ENCODE results near the gene GIMAP5.

GIMAP5 gene

GRCh38 chr7:150778014-150778737 lies 41.0 kb downstream of the GIMAP5 start:
- DNase-seq, result no peak

DNA sequence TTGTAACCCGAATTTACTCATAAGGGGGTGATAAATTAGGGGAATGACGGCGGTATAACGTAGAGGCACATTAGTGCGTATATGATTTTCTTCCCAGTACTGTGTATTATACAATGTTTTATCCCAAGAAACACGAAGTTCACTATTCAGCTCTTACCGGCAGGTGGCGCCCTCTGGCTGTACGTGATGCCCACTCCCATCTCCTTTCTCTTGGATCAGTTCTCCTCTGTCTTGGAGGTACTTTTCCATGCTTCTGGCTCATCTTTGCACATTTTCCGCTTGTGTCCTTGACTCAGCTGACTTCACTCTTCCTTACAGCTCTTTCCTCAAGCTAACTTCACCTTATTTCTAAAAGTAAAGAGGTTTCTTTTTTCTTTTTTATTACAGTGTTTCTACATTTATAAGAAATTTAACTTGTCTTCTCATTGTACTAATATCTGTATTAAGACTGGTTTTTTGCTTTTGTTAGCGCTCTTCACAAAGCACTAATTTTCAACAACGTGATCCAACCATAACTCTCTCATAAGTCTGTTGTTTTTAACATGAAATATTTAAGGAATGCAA lies 41.6 kb downstream of the GIMAP5 start:
- DNase-seq, result peak; percentile 14

GRCh38 chr7:150780292-150780691 lies 43.1 kb downstream of the GIMAP5 start:
- no peak for DNase-seq

- no peak for DNase-seq
Observed at GRCh38 chr7:150781103-150781502, 43.9 kb downstream of the GIMAP5 start.

- no peak for DNase-seq
Observed at GRCh38 chr7:150781961-150782360, 44.7 kb downstream of the GIMAP5 start.

DNA sequence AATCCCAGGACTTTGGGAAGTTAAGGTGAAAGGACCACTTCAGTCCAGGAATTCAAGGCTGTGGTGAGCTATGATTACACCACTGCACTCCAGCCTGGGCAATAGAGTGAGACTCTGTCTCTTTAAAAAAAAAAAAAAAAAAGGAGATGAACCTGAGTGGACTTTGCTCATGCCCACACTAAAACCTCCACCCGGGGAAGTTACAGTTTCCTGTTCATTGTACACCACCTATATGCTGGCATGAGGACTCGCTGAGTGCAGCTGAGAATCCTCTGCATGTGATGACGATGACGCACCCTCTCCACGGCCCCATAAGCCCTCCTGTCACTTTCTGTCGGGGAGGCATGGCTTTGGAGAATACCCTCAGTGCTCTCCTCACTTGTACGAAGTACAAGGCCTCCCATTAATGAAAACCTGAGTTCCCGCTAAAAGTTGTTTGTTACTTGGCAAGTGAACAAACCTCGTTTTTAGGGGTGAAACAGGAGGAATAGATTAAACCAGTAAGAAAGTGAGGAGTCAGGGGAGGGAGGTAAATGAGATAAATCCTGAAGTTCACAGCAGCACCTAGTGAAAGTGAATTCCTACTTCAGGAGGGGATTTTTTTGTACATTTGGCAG lies 47.0 kb downstream of the GIMAP5 start:
- no peak for DNase-seq

DNA sequence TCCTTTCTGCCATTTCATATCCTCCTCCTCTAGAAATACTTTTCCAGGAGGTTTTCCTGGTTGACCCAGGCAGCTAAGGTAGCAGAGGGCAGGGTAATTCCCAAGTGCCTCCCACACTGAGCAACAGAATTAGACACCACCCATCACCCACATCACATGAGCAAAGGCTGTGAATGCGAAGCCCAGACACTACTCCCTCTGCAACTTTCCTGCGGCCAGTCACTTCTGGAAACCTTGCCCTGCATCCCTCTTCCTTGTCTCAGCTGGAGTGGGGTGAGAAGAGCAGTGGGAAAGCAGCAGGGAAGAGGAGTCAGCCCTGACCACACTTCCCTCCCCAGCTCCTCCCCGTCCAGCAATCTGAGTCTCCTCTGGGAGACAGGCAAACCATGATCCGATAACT lies 47.7 kb downstream of the GIMAP5 start:
- DNase-seq, result no peak

GRCh38 chr7:150787321-150788281 lies 50.4 kb downstream of the GIMAP5 start:
- no peak for DNase-seq

DNA sequence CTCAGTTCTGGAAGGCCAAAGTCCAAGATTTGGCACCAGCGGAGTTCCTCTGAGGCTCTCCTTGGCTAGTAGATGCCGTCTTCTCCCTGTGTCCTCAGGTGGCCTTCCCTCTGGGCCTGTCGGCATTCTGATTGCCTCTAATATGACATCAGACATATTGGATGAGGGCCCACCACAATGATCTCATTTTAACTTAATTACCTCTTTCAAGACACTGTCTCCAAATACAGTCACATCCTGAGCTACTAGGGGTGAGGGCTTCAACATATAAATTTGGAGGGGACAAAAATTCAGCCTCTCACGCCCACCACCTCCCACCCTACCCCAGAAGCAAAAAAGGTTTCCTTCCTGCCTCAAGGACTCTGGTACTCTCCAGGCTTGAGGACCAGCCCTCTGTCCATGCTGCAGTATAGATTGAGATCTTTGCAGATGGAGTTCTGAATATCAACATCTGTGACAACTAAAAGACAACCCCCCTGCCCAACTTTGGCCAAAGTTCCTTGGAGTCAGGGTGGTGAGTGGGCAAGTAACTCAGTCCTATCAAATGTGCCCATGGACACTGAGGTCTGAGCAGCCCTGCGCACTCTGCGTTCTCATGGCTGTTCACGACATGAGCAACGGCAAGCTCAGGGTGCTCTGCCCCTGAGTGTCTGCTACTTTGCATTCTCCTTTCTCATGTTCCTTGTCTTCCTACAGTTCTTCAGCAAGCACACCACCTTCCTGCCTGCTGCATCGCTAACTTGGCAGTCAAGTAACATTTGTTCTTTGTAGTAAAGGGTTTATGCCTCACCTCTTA lies 51.5 kb downstream of the GIMAP5 start:
- DNase-seq, result no peak

GRCh38 chr7:150790416-150791075 lies 53.3 kb downstream of the GIMAP5 start:
- DNase-seq, result no peak

DNA sequence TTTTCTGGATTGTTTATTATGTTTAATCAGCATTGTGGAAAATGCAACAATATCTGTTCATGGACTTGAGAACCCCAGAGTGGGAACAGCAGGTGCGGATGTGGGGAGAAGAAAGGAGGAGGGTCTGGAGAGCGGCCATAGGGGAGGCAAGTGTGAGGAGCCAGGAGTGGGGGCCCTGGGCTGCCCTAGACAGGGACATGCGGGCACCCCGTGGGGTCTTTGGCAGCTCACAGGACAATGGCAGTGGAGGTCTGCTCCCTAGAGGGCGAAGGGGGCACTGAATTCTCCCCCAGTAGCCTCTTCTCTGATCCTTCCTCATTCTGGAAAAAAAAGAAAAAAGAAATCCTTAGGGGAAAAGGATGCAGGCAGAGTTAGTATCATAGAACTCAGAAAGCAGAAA lies 54.1 kb downstream of the GIMAP5 start:
- no peak for DNase-seq

- DNase-seq, result no peak
Observed at GRCh38 chr7:150791746-150792452, 54.7 kb downstream of the GIMAP5 start.
